PC-9 (cell line): ENCODE measurements around the gene RNF227. TPM values are rescaled to one million over a fixed set of nuclear protein-coding genes. Genes with fewer than 3 reads are reported as not detected.

Experiments
- BruUV-seq: library from RNA; stranded (reverse); fragments of 400-500 nt; replicated peaks from 2 replicates; lab custom pipeline; 2021; lab: Mats Ljungman, UMichigan
- CTCF ChIA-PET: fragments of 300-600 bp; sonication (Branson Sonifier 250); formaldehyde crosslinking; loops from one replicate; lab custom pipeline; 2022; ENCODE audit warnings: antibody characterized with exemption; lab: Charles Lee
- POLR2A ChIA-PET: fragments of 300-600 bp; sonication (Branson Sonifier 250); formaldehyde crosslinking; loops from one replicate; lab custom pipeline; 2022; ENCODE audit warnings: antibody characterized with exemption; ENCODE audit not compliant: unreplicated experiment; lab: Charles Lee
- DNase-seq, 2 experiments: peaks; one replicate each; pipeline versions ENCODE4 v3.0.0 to v3.0.0-alpha.2; 2015 to 2022; ENCODE audit warnings: mixed read lengths in 1 of 2
- H2AFZ ChIP-seq: fragments of 200-600 bp; sonication (generic); 2 replicates; pipeline ENCODE4 v1.8.1; 2017; ENCODE audit warnings: antibody characterized with exemption
- H3F3A ChIP-seq: fragments of 200-600 bp; sonication (generic); 2 replicates; pipeline ENCODE4 v1.8.1; 2017; ENCODE audit warnings: antibody characterized with exemption, mild to moderate bottlenecking, low read depth; ENCODE audit not compliant: insufficient read depth
- H3K27ac ChIP-seq: fragments of 200-600 bp; sonication (generic); 2 replicates; pipeline ENCODE4 v1.6.1; 2016; ENCODE audit warnings: mixed run types
- H3K27me3 ChIP-seq: fragments of 200-600 bp; sonication (generic); 2 replicates; pipeline ENCODE4 v1.6.1; 2016; ENCODE audit warnings: low read depth, mixed run types; ENCODE audit not compliant: insufficient read depth
- H3K36me3 ChIP-seq: fragments of 200-600 bp; sonication (generic); 2 replicates; pipeline ENCODE4 v1.6.1; 2016; ENCODE audit warnings: low read depth, mixed run types
- H3K4me1 ChIP-seq: fragments of 200-600 bp; sonication (generic); replicated peaks from 2 replicates; pipeline ENCODE4 v1.6.1; 2016; ENCODE audit warnings: mixed run types; ENCODE audit not compliant: insufficient read depth
- H3K4me2 ChIP-seq: fragments of 200-600 bp; sonication (generic); 2 replicates; pipeline ENCODE4 v1.6.1; 2017; ENCODE audit warnings: mixed run types
- H3K4me3 ChIP-seq: fragments of 200-600 bp; sonication (generic); 2 replicates; pipeline ENCODE4 v1.6.1; 2016; ENCODE audit warnings: mixed run types
- H3K79me2 ChIP-seq: fragments of 200-600 bp; sonication (generic); 2 replicates; pipeline ENCODE4 v1.6.1; 2017; ENCODE audit warnings: low read depth, mixed run types
- H3K9me2 ChIP-seq: fragments of 200-600 bp; sonication (generic); 2 replicates; pipeline ENCODE4 v1.8.1; 2017; ENCODE audit warnings: mild to moderate bottlenecking; ENCODE audit not compliant: insufficient read depth
- H3K9me3 ChIP-seq: fragments of 200-600 bp; sonication (generic); 2 replicates; pipeline ENCODE4 v1.8.1; 2016; ENCODE audit warnings: low read depth; ENCODE audit not compliant: insufficient read depth
- H4K20me1 ChIP-seq: fragments of 200-600 bp; sonication (generic); 2 replicates; pipeline ENCODE4 v1.8.1; 2017; ENCODE audit not compliant: insufficient read depth
- EZH2 ChIP-seq: fragments of 200-600 bp; sonication (generic); IDR thresholded peaks from 2 replicates; pipeline ENCODE4 v1.8.0; 2017; ENCODE audit warnings: antibody characterized with exemption, low read depth
- intact Hi-C: fragments of 100-400 bp; cut with micrococcal nuclease; formaldehyde crosslinking; loops from one replicate; pipeline ENCODE4 v1.10.0; 2022; ENCODE audit not compliant: unreplicated experiment
- total RNA-seq: library from RNA; stranded (reverse); gene quantifications from 2 replicates; pipeline ENCODE4 v1.2.3, GENCODE V29; 2021
- TF ChIP-seq, protein P1 (sequence below): fragments of 200-600 bp; sonication (generic); conservative IDR thresholded peaks from 2 replicates; pipeline ENCODE4 v1.6.1; 2017; ENCODE audit warnings: mixed run types, antibody characterized with exemption, mild to moderate bottlenecking, moderate library complexity

Gene RNF227
- total RNA-seq, 1 experiment from 2014 or later, result 3.1 TPM

GRCh38 chr17:7897773-7898172, 18.3 kb downstream of the RNF227 start:
- Histone ChIP-seq H2AFZ (no peak overlapping the region), H3K36me3 (no peaks in the 10 kb centered on the region), H3K4me2 (no peak overlapping the region), H3F3A (no peaks in the 10 kb centered on the region), H4K20me1 (no peaks in the 10 kb centered on the region), H3K4me3 (no peak overlapping the region), H3K27me3 (no peaks in the 10 kb centered on the region), H3K27ac (no peak overlapping the region), H3K9me3 (no peaks in the 10 kb centered on the region), H3K4me1 (no peaks in the 10 kb centered on the region), H3K9me2 (no peaks in the 10 kb centered on the region), H3K79me2 (no peaks in the 10 kb centered on the region)
- ChIA-PET CTCF (interaction anchor here (0.6 to 1.0 kb wide), 3 partner anchors 15 to 72 kb away, joined by 3 to 4 read pairs (median 3); no protein-coding TSS in a partner anchor), POLR2A (no interaction called here)
- no peak for DNase-seq
- TF ChIP-seq, protein P1, sequence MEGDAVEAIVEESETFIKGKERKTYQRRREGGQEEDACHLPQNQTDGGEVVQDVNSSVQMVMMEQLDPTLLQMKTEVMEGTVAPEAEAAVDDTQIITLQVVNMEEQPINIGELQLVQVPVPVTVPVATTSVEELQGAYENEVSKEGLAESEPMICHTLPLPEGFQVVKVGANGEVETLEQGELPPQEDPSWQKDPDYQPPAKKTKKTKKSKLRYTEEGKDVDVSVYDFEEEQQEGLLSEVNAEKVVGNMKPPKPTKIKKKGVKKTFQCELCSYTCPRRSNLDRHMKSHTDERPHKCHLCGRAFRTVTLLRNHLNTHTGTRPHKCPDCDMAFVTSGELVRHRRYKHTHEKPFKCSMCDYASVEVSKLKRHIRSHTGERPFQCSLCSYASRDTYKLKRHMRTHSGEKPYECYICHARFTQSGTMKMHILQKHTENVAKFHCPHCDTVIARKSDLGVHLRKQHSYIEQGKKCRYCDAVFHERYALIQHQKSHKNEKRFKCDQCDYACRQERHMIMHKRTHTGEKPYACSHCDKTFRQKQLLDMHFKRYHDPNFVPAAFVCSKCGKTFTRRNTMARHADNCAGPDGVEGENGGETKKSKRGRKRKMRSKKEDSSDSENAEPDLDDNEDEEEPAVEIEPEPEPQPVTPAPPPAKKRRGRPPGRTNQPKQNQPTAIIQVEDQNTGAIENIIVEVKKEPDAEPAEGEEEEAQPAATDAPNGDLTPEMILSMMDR, result peak; percentile 57
- TF ChIP-seq EZH2, result no peak
- intact Hi-C loops, result loop anchor here (2.0 kb wide), 1 partner anchor 35 kb away; no protein-coding TSS in a partner anchor
- no TSS peak for BruUV-seq

GRCh38 chr17:7897090-7897489, 19.0 kb downstream of the RNF227 start:
- no peaks in the 10 kb centered on the region for H3K36me3 ChIP-seq
- BruUV-seq, result no TSS peak
- no peak for TF ChIP-seq EZH2
- TF ChIP-seq, protein P1, result no peak

GRCh38 chr17:7894866-7895265, 21.2 kb downstream of the RNF227 start:
- no TSS peak for BruUV-seq
- no peaks in the 10 kb centered on the region for H3K27me3 ChIP-seq
- H3F3A ChIP-seq, result no peaks in the 10 kb centered on the region
- TF ChIP-seq, protein P1, result no peak
- TF ChIP-seq EZH2, result no peak
- H3K4me3 ChIP-seq, result no peak overlapping the region
- no peaks in the 10 kb centered on the region for H4K20me1 ChIP-seq
- no peak for DNase-seq
- peaks cover 7% of the 10 kb centered on the region for H3K79me2 ChIP-seq
- POLR2A ChIA-PET, result no interaction called here
- H3K9me2 ChIP-seq, result no peaks in the 10 kb centered on the region
- H3K9me3 ChIP-seq, result no peaks in the 10 kb centered on the region
- H3K4me1 ChIP-seq, result peaks cover 2% of the 10 kb centered on the region; the same call in 1 of the 2 replicates
- no peak overlapping the region for H3K27ac ChIP-seq
- intact Hi-C loops, result no loop called here
- CTCF ChIA-PET, result interaction anchor here (0.6 kb wide), 1 partner anchor 1354 kb away, joined by 3 read pairs; no protein-coding TSS in a partner anchor
- no peak overlapping the region for H3K4me2 ChIP-seq
- H3K36me3 ChIP-seq, result no peaks in the 10 kb centered on the region; the same call in 1 of the 2 replicates
- no peak overlapping the region for H2AFZ ChIP-seq

More at GRCh38 chr17:7897090-7897489, 19.0 kb downstream of the RNF227 start:
- DNase-seq, result no peak
- no peaks in the 10 kb centered on the region for H3K9me2 ChIP-seq
- POLR2A ChIA-PET, result no interaction called here
- no peaks in the 10 kb centered on the region for H4K20me1 ChIP-seq
- no peaks in the 10 kb centered on the region for H3K4me1 ChIP-seq
- no peaks in the 10 kb centered on the region for H3F3A ChIP-seq
- H3K9me3 ChIP-seq, result no peaks in the 10 kb centered on the region
- CTCF ChIA-PET, result interaction anchor here (0.6 kb wide), 2 partner anchors 13 to 34 kb away, joined by 3 read pairs; no protein-coding TSS in a partner anchor
- H2AFZ ChIP-seq, result no peak overlapping the region
- H3K27me3 ChIP-seq, result no peaks in the 10 kb centered on the region
- H3K79me2 ChIP-seq, result no peaks in the 10 kb centered on the region
- intact Hi-C loops, result loop anchor here (2.0 kb wide), 1 partner anchor 34 kb away; no protein-coding TSS in a partner anchor
- H3K27ac ChIP-seq, result no peak overlapping the region
- no peak overlapping the region for H3K4me3 ChIP-seq
- no peak overlapping the region for H3K4me2 ChIP-seq
